Stimulated activated CD4-positive, alpha-beta T cell treated with anti-CD3 and anti-CD28 coated beads, TNF-alpha, amount 100 ng/mL, for 4 hours (primary cell): ENCODE results near the gene MAP2K6.

Experiments used
- DNase-seq, 3 experiments: peaks; one replicate each; pipeline ENCODE4 v3.0.0-alpha.2; 2020; ENCODE audit warnings: low read depth in 3 of 3

The MAP2K6 gene

GRCh38 chr17:69427486-69428197, 13.1 kb downstream of the MAP2K6 start:
- no peak for DNase-seq

- DNase-seq, result no peak
Measured at GRCh38 chr17:69428252-69428980, 13.9 kb downstream of the MAP2K6 start.

- no peak for DNase-seq
Measured at GRCh38 chr17:69430488-69430887, 16.0 kb downstream of the MAP2K6 start.

- DNase-seq, result no peak
Measured at GRCh38 chr17:69431835-69432234, 17.3 kb downstream of the MAP2K6 start.

GRCh38 chr17:69433093-69433492, 18.6 kb downstream of the MAP2K6 start:
- DNase-seq, result no peak

GRCh38 chr17:69434164-69434579, 19.7 kb downstream of the MAP2K6 start:
- no peak for DNase-seq

GRCh38 chr17:69435971-69436696, 21.6 kb downstream of the MAP2K6 start:
- DNase-seq, result no peak

GRCh38 chr17:69437475-69437874, 23.0 kb downstream of the MAP2K6 start:
- DNase-seq, result no peak

GRCh38 chr17:69438776-69439175, 24.3 kb downstream of the MAP2K6 start:
- no peak for DNase-seq

- DNase-seq, result no peak
Measured at GRCh38 chr17:69441179-69441578, 26.7 kb downstream of the MAP2K6 start.

GRCh38 chr17:69443138-69443537, 28.6 kb downstream of the MAP2K6 start:
- DNase-seq, result no peak

GRCh38 chr17:69444023-69444422, 29.5 kb downstream of the MAP2K6 start:
- no peak for DNase-seq

- no peak for DNase-seq
Measured at GRCh38 chr17:69445132-69445531, 30.6 kb downstream of the MAP2K6 start.

- no peak for DNase-seq
Measured at GRCh38 chr17:69447726-69448125, 33.2 kb downstream of the MAP2K6 start.

- no peak for DNase-seq
Measured at GRCh38 chr17:69448431-69449102, 34.1 kb downstream of the MAP2K6 start.

- no peak for DNase-seq
Measured at GRCh38 chr17:69450131-69450530, 35.6 kb downstream of the MAP2K6 start.

GRCh38 chr17:69450918-69451317, 36.4 kb downstream of the MAP2K6 start:
- DNase-seq, result no peak

GRCh38 chr17:69451416-69452394, 37.2 kb downstream of the MAP2K6 start:
- no peak for DNase-seq

- DNase-seq, result no peak
Measured at GRCh38 chr17:69452664-69453260, 38.3 kb downstream of the MAP2K6 start.

- DNase-seq, result no peak
Measured at GRCh38 chr17:69454051-69454450, 39.6 kb downstream of the MAP2K6 start.
